Ishikawa (cell line): ENCODE measurements around the gene FBF1.
A peak's percentile ranks its signal among the peaks of the same experiment; 100 is the strongest.

Source experiments
- CEBPB ChIP-seq: IDR thresholded peaks from 2 replicates; pipeline ENCODE4 v1.6.1; 2012
- CREB1 ChIP-seq: IDR thresholded peaks from 2 replicates; pipeline ENCODE4 v1.6.1; 2012; ENCODE audit warnings: low read depth
- EP300 ChIP-seq: IDR thresholded peaks from 2 replicates; pipeline ENCODE4 v1.6.1; 2012; ENCODE audit warnings: borderline replicate concordance
- MAX ChIP-seq: IDR thresholded peaks from 2 replicates; pipeline ENCODE4 v1.6.1; 2012
- NFIC ChIP-seq: IDR thresholded peaks from 2 replicates; pipeline ENCODE4 v1.6.1; 2012
- RAD21 ChIP-seq: IDR thresholded peaks from 2 replicates; pipeline ENCODE4 v1.6.1; 2012; ENCODE audit warnings: low read depth
- TAF1 ChIP-seq: IDR thresholded peaks from 2 replicates; pipeline ENCODE4 v1.6.1; 2012; ENCODE audit warnings: low read depth, mild to moderate bottlenecking
- TCF12 ChIP-seq: IDR thresholded peaks from 2 replicates; pipeline ENCODE4 v1.6.1; 2012; ENCODE audit warnings: low read depth
- YY1 ChIP-seq: IDR thresholded peaks from 2 replicates; pipeline ENCODE4 v1.6.1; 2012; ENCODE audit warnings: low read depth
- ZBTB7A ChIP-seq: IDR thresholded peaks from 2 replicates; pipeline ENCODE4 v1.6.1; 2012; ENCODE audit warnings: low read depth

- TF ChIP-seq NFIC (peak; percentile 36; the same call in 1 of the 2 replicates), EP300 (no peak), CREB1 (no peak), ZBTB7A (no peak; the same call in 1 of the 2 replicates), CEBPB (no peak), YY1 (peak; percentile 91), MAX (peak; percentile 86), RAD21 (peak; percentile 33; the same call in 1 of the 2 replicates), TCF12 (no peak), TAF1 (peak; percentile 87)
Observed at GRCh38 chr17:75896415-75897159, 44.3 kb downstream of the FBF1 start, which contains the start of gene TRIM65.
